Ishikawa (cell line): ENCODE results near the gene PPM1J.

Experiments
- CEBPB ChIP-seq: IDR thresholded peaks from 2 replicates; pipeline ENCODE4 v1.6.1; 2012
- CREB1 ChIP-seq: IDR thresholded peaks from 2 replicates; pipeline ENCODE4 v1.6.1; 2012; ENCODE audit warnings: low read depth
- EGR1 ChIP-seq: IDR thresholded peaks from 2 replicates; pipeline ENCODE4 v1.6.1; 2012
- EP300 ChIP-seq: IDR thresholded peaks from 2 replicates; pipeline ENCODE4 v1.6.1; 2012; ENCODE audit warnings: borderline replicate concordance
- FOXM1 ChIP-seq: IDR thresholded peaks from 2 replicates; pipeline ENCODE4 v1.6.1; 2012; ENCODE audit warnings: low read depth, borderline replicate concordance
- MAX ChIP-seq: IDR thresholded peaks from 2 replicates; pipeline ENCODE4 v1.6.1; 2012
- NFIC ChIP-seq: IDR thresholded peaks from 2 replicates; pipeline ENCODE4 v1.6.1; 2012
- RAD21 ChIP-seq: IDR thresholded peaks from 2 replicates; pipeline ENCODE4 v1.6.1; 2012; ENCODE audit warnings: low read depth
- REST ChIP-seq: IDR thresholded peaks from 2 replicates; pipeline ENCODE4 v1.6.1; 2012; ENCODE audit warnings: low read depth, mild to moderate bottlenecking
- TAF1 ChIP-seq: IDR thresholded peaks from 2 replicates; pipeline ENCODE4 v1.6.1; 2012; ENCODE audit warnings: low read depth, mild to moderate bottlenecking
- TCF12 ChIP-seq: IDR thresholded peaks from 2 replicates; pipeline ENCODE4 v1.6.1; 2012; ENCODE audit warnings: low read depth
- TEAD4 ChIP-seq: IDR thresholded peaks from 2 replicates; pipeline ENCODE4 v1.6.1; 2012
- USF1 ChIP-seq: IDR thresholded peaks from 2 replicates; pipeline ENCODE4 v1.6.1; 2012
- YY1 ChIP-seq: IDR thresholded peaks from 2 replicates; pipeline ENCODE4 v1.6.1; 2012; ENCODE audit warnings: low read depth
- ZBTB7A ChIP-seq: IDR thresholded peaks from 2 replicates; pipeline ENCODE4 v1.6.1; 2012; ENCODE audit warnings: low read depth

PPM1J gene

GRCh38 chr1:112717263-112717873 lies 2.2 kb upstream of the PPM1J start:
- no peak for TF ChIP-seq TEAD4
- no peak for TF ChIP-seq YY1
- TF ChIP-seq TAF1 = no peak
- TF ChIP-seq REST = no peak
- TF ChIP-seq EP300 = no peak

- TF ChIP-seq ZBTB7A (no peak), NFIC (no peak), TEAD4 (peak; percentile 61), REST (no peak), RAD21 (peak; percentile 100)
Observed at GRCh38 chr1:112716133-112716720, 1.1 kb upstream of the PPM1J start.

- no peak for TF ChIP-seq CEBPB
- TF ChIP-seq ZBTB7A = 0 out of 2 replicates have a peak, but pooled peaks have one; percentile 36
- no peak for TF ChIP-seq TEAD4
- TF ChIP-seq REST = no peak
- no peak for TF ChIP-seq FOXM1
- no peak for TF ChIP-seq TCF12
- TF ChIP-seq CREB1 = no peak
- no peak for TF ChIP-seq RAD21
- TF ChIP-seq EGR1 = peak; percentile 68; the same call in 1 of the 2 replicates
- peak; percentile 75 for TF ChIP-seq MAX
- no peak for TF ChIP-seq NFIC
- TF ChIP-seq YY1 = 0 out of 2 replicates have a peak, but pooled peaks have one; percentile 12
- TF ChIP-seq TAF1 = no peak; the same call in 1 of the 2 replicates
- no peak for TF ChIP-seq USF1
Observed at GRCh38 chr1:112714313-112715263, 544 bp downstream of the PPM1J start.

GRCh38 chr1:112713466-112714312 lies 1.4 kb downstream of the PPM1J start:
- TF ChIP-seq EGR1 (no peak), CEBPB (no peak), NFIC (peak; percentile 48; the same call in 1 of the 2 replicates), MAX (0 out of 2 replicates have a peak, but pooled peaks have one; percentile 35), CREB1 (no peak), TEAD4 (no peak), YY1 (no peak), TCF12 (no peak), FOXM1 (no peak), RAD21 (no peak), EP300 (peak; percentile 32; the same call in 1 of the 2 replicates), TAF1 (no peak), REST (no peak), USF1 (no peak), ZBTB7A (no peak; the same call in 1 of the 2 replicates)
